ENCODE data around the gene HES3.

HES3 gene

GRCh38 chr1:6265151-6265550, 21.2 kb downstream of the HES3 start:
- no peak for DNase-seq

DNA sequence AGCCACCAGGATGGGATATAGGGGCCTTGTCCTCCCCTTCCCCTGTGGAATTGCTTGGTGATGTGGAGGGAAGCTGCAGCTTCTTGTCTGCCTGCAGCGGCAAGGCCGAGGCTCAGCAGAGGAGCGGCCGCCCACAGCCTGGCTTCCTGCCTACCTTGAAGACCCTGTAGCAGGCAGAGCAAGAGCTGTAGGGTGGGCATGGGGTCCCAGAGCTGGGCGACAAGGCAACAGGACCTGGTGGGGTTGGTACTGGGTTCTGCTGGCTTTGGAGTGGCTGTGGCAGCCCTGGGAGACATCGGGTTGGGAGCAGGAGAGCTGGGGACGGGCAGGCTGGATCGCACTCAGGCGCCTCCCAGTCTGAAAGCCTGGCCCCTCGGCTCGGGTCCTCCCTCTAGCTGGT, 22.7 kb downstream of the HES3 start:
- no peak for DNase-seq

GRCh38 chr1:6267686-6268322, 23.8 kb downstream of the HES3 start:
- DNase-seq = no peak

DNA sequence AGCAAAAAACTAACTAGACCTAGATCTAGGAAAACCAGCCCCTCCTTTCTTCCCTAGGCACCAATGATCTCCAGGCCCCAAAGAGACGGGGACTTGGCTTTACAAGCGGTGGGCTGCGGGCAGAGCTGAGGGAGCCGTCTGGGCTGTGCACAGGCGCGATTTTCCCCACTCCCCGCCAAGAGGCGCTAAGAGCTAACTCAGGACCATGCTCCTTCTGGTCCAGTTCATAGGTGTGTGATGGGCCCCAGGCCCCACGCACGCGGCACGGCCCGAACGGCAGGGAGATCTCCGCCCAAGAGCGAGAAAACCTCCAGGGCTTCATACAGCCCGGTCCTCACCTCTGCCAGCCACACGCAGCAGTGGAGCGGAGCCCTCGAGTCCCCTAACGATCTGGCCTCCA, 24.4 kb downstream of the HES3 start:
- no peak for DNase-seq

- no peak for DNase-seq
Measured at GRCh38 chr1:6269296-6269695, 25.3 kb downstream of the HES3 start.

GRCh38 chr1:6269720-6270400, 25.9 kb downstream of the HES3 start:
- DNase-seq = no peak

DNA sequence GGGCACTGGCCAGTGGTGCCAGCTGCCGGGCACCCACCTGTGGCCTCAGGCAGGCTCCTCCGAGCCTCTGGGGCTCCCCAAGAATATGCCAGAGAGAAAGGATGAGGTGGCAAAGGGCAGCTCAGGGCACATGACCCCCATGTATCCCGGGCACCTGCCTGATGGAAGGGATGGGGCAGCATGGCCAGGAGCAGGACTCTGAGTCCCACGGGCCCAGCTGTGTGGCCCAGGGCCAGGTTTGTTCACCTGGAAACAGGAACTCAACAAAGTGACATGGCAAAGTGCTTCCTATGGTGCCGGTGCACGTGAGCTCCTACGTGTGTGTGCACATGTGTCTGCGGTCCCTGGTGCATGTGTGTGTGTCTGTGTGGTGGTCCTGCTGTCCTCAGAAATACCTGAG, 26.4 kb downstream of the HES3 start:
- no peak for DNase-seq

DNA sequence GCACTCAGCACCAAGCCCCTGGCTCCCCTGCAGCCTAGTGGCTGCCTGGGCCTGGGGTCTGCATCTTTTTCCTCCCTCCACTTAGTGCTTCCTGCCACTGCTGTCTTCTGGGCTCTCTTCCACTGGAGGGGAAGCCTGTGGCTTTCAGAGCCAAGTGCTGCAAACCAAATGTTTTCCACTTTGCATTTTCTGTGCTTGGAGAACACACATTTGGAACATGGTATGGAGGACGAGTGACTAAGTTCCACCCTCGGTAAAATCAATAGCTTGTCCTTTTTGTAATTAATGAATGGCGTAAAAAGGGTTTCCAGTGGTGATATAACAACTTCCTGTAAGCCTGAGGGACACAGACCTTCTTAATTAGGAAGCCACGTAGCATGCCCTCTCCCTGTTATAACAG, 27.0 kb downstream of the HES3 start:
- DNase-seq = no peak

DNA sequence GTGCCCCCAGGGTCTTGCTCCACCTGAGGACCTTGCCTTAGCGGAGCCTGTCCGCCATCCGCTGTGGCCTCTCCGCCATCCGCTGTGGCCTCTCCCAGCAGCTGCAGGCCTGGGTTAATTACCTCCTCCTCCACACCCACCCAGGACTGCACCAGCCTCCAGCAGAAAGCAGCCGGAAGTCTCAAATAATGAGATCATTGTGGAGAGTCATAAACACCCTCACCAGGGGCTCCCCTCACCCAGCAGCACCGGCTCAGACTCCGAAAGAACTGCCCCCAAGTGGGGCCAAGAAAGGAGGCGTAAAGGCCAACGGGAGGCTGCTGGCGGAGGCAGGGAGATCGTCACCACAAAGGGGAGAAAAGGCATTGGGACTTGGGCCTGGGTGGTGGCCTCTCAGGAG, 27.6 kb downstream of the HES3 start:
- no peak for DNase-seq

DNA sequence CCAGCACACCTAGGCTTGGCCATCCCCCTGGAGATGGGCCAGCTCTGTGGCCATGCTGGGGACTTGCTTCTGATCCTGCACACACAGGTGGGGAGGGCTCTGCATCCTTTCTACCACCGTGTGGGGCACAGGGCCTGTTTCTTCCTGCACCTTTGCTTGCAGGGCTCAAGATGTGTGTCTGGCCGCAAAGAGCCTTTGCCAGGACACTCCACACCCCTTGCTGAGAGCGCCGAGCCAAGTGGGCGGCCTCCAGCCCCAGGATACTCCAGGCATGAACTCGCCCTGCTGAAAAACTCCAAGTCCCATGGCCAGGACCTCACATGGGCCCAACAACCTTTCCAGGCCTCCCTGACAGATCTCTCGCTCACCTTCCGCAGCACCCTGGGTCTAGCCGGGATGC, 28.5 kb downstream of the HES3 start:
- DNase-seq = no peak

DNA sequence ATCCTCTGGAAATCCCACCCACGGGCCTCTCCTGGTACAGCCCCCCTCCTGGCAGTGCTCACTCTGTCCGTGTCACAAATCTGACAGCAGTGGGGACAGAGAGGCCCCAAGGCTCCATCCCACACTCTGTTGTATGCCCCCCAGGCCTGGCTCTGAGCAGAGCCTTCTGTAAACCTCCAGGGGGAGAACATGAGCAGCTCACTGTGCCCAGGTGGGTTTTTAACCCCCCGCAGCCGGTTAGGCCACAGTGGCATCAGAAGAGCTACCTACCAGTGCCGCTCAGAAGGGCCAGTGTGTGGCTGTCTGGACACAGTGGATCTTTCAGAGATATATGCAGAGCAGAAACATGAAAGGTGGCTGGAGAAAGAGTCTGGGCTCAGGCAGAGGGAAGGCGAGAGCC, 28.9 kb downstream of the HES3 start:
- DNase-seq = no peak

- no peak for DNase-seq
Measured at GRCh38 chr1:6273380-6273891, 29.5 kb downstream of the HES3 start.

- DNase-seq = no peak
Measured at GRCh38 chr1:6274102-6274501, 30.1 kb downstream of the HES3 start.

- DNase-seq = no peak
Measured at GRCh38 chr1:6274622-6275139, 30.7 kb downstream of the HES3 start.

DNA sequence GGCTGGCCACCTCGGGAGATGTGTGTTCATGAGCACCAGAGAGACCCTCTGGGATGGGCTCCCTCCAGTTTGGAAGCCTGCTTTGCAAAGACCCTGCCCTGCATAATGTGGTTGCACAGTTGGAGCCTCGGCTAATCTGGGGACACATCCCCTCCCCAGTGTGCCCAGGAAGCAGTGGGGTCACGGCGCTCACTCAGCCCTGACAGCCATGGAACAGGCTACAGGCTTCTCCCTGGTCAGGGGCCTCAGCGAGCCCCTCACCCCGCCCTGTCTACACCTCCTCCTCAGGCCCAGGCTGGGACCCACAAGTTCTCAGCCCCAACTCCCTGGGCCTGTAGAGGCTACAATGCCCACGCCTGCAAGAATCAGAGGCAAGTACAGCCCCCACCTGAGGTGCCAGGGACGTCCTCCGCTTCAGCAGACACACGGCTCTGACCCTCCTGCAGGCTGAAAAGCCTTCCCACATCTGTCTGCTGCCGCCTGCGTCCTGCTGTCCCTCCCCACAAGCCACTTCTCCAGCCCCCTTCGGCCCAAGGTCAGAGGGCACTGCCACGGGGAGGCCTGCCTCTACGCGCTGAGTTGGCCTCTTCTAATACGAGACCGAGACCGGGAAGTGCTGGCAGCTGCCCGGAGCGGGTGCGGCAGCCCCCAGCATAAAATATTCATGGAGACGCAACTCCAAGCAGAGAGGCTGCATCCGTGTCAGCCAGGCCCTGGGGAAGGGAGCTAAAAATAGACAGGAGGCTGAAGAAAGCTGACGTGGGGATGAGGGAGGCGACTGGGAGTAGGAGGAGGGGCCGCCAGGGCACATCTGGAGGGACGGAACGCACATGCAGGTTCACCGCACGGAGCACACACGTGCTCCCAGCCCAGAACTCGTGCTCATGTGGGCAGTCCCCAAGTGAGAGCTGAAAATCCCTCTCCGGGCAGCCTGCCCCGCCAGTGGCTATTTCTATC, 32.1 kb downstream of the HES3 start:
- DNase-seq = no peak

- no peak for DNase-seq
Measured at GRCh38 chr1:6276811-6277555, 33.0 kb downstream of the HES3 start.

DNA sequence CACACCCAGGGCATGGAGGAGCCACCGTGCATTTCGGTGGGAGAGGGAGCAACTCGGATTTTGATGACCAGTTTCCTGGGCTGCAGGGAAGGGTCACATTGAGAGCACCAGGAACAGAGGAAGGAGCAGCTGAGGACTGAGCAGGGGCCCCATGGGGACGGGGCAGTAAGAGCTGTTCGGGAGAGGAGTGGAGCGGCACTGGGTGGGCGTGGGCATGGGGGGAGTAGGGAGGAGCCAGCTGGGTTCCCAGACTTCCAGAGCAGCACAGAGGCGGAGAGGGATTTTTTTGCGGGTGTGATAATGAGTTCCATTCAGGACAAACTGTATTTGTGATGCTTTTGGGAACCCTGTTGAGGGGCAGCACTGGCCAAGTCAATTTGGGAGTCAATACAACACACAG, 34.3 kb downstream of the HES3 start:
- DNase-seq = no peak

DNA sequence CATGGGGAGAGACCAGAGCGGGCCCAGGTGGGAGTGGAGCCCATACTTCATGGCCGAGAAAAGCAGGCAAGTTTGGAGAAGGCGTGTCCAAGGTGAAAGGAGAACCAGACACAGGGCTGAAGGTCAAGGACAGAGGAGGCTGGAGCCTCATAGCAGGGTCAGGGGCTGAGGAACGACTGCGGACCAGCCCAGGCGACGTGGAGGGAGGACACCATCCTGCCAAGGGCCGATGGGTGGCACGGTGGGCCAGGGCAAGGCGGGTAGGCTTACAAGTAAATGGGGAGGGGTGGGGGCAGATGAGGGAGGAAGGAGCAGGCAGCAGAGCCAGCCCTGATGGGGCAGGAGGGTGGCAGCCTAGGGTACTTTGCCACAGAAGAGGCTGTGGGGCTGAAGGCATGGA, 35.1 kb downstream of the HES3 start:
- no peak for DNase-seq

GRCh38 chr1:6279613-6280383, 35.8 kb downstream of the HES3 start:
- DNase-seq = no peak

DNA sequence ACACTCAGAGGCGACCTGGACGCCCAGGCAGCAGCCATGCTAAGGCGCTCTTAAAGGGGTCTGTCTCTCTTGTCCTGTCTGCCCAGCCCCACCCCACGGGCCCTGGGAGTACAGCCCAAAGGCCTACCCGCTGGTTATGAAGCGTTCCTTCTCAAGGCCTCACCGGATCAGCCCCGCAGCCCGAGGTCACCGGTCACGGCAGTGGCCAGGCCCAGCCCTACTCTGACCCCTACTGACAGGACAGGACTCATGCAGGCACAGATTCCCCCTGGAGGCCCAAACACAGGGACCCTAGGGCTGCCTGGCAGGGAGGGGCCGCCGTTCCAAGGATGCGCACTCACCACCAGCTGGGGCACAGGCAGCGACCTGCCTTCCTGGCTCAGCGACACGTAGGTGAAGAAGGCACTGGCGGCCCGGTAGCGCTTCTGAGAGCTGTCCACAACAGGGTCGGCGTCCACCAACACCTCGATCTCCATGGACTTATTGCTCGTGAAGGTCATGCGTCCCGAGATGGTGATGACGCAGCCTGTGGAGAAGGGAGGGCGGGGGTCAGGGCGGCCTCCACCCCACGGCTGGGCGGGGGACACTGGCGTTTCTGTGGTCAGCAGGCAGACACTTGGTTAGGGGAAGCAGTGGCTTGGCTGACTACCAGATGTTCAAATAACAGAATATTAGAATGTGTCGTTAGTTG, 36.9 kb downstream of the HES3 start:
- no peak for DNase-seq

Data from activated naive CD4-positive, alpha-beta T cell (primary cell).